ENCODE data around the gene LAMA2. TPM values are rescaled to one million over a fixed set of nuclear protein-coding genes. Genes with fewer than 3 reads are reported as not detected.

LAMA2 gene
- total and polyA plus RNA-seq, 2 experiments from 2014 or later, result 0.91 to 6.4 TPM

- no peaks in the 10 kb centered on the region for H3K9me2 ChIP-seq (ENCODE audit: insufficient read depth)
- H3K4me3 ChIP-seq, result no peak overlapping the region
- no peaks in the 10 kb centered on the region for H3K4me1 ChIP-seq (ENCODE audit: insufficient read depth)
- Mint-ChIP-seq H3K4me3 (no peak overlapping the region), H3K27ac (no peak overlapping the region), H3K27me3 (ENCODE audit: insufficient read depth, low read depth, poor library complexity) (no peaks in the 10 kb centered on the region), H3K36me3 (ENCODE audit: low read depth) (no peaks in the 10 kb centered on the region), H3K9me3 (no peaks in the 10 kb centered on the region), H3K4me1 (peaks cover 3% of the 10 kb centered on the region; the same call in 1 of the 3 replicates)
- TF ChIP-seq JUNB (IDR thresholded peaks at IDR 0.05; ENCODE audit: unreplicated experiment), result no peak
- TF ChIP-seq, protein P1, sequence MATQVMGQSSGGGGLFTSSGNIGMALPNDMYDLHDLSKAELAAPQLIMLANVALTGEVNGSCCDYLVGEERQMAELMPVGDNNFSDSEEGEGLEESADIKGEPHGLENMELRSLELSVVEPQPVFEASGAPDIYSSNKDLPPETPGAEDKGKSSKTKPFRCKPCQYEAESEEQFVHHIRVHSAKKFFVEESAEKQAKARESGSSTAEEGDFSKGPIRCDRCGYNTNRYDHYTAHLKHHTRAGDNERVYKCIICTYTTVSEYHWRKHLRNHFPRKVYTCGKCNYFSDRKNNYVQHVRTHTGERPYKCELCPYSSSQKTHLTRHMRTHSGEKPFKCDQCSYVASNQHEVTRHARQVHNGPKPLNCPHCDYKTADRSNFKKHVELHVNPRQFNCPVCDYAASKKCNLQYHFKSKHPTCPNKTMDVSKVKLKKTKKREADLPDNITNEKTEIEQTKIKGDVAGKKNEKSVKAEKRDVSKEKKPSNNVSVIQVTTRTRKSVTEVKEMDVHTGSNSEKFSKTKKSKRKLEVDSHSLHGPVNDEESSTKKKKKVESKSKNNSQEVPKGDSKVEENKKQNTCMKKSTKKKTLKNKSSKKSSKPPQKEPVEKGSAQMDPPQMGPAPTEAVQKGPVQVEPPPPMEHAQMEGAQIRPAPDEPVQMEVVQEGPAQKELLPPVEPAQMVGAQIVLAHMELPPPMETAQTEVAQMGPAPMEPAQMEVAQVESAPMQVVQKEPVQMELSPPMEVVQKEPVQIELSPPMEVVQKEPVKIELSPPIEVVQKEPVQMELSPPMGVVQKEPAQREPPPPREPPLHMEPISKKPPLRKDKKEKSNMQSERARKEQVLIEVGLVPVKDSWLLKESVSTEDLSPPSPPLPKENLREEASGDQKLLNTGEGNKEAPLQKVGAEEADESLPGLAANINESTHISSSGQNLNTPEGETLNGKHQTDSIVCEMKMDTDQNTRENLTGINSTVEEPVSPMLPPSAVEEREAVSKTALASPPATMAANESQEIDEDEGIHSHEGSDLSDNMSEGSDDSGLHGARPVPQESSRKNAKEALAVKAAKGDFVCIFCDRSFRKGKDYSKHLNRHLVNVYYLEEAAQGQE (IDR thresholded peaks at IDR 0.05; ENCODE audit: unreplicated experiment), result no peak
- ATAC-seq, result no peak
- H3K36me3 ChIP-seq (ENCODE audit: insufficient read depth), result no peaks in the 10 kb centered on the region
- no peak overlapping the region for H2AFZ ChIP-seq
- no peaks in the 10 kb centered on the region for H4K20me1 ChIP-seq (replicated peaks; ENCODE audit: insufficient read depth)
- H3K79me2 ChIP-seq (replicated peaks; ENCODE audit: insufficient read depth), result no peaks in the 10 kb centered on the region
- H3K27ac ChIP-seq (ENCODE audit: low read depth), result no peak overlapping the region
- no peaks in the 10 kb centered on the region for H3K27me3 ChIP-seq (ENCODE audit: insufficient read depth)
- no peak overlapping the region for H3K4me2 ChIP-seq
- H3F3A ChIP-seq (replicated peaks; ENCODE audit: low read depth), result no peaks in the 10 kb centered on the region
- DNase-seq (ENCODE audit: low spot score), result no peak
These were observed 325.6 kb downstream of the LAMA2 start for GRCh38 chr6:129208415-129209034.

DNA sequence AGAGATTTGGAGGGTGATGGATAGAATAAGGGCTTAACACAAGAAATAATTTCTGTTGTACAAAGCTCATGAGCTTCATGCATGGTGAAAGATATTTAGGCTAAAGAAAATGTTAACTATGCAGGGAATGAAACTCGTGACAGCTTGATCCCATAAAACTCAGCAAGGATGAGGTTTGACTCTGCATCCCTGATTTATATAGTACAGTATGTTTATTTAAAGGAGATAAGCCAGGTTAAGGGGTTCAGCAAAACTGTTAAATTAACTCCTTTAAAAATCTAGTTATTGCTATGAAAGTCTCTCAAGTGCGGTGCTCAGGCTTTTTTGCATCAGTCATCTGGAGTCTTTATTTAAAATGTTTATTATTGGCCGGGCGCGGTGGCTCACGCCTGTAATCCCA, 326.4 kb downstream of the LAMA2 start:
- Histone ChIP-seq H3F3A (replicated peaks; ENCODE audit: low read depth) (no peaks in the 10 kb centered on the region), H3K27ac (ENCODE audit: low read depth) (no peak overlapping the region), H3K4me1 (ENCODE audit: insufficient read depth) (no peaks in the 10 kb centered on the region), H3K4me3 (no peak overlapping the region), H3K27me3 (ENCODE audit: insufficient read depth) (no peaks in the 10 kb centered on the region), H3K9me2 (ENCODE audit: insufficient read depth) (no peaks in the 10 kb centered on the region), H2AFZ (no peak overlapping the region), H3K79me2 (replicated peaks; ENCODE audit: insufficient read depth) (no peaks in the 10 kb centered on the region), H3K4me2 (no peak overlapping the region), H4K20me1 (replicated peaks; ENCODE audit: insufficient read depth) (no peaks in the 10 kb centered on the region), H3K36me3 (ENCODE audit: insufficient read depth) (no peaks in the 10 kb centered on the region)
- Mint-ChIP-seq H3K27ac (no peak overlapping the region), H3K27me3 (ENCODE audit: insufficient read depth, low read depth, poor library complexity) (no peaks in the 10 kb centered on the region), H3K9me3 (no peaks in the 10 kb centered on the region), H3K4me1 (peaks cover 3% of the 10 kb centered on the region; the same call in 1 of the 3 replicates), H3K36me3 (ENCODE audit: low read depth) (no peaks in the 10 kb centered on the region), H3K4me3 (no peak overlapping the region)
- TF ChIP-seq EZH2 (IDR thresholded peaks at IDR 0.05; ENCODE audit: low read depth, unreplicated experiment), result no peak
- TF ChIP-seq NANOG (IDR thresholded peaks at IDR 0.05; ENCODE audit: borderline replicate concordance), result no peak
- ATAC-seq (no peak), DNase-seq (ENCODE audit: low spot score) (no peak)

DNA sequence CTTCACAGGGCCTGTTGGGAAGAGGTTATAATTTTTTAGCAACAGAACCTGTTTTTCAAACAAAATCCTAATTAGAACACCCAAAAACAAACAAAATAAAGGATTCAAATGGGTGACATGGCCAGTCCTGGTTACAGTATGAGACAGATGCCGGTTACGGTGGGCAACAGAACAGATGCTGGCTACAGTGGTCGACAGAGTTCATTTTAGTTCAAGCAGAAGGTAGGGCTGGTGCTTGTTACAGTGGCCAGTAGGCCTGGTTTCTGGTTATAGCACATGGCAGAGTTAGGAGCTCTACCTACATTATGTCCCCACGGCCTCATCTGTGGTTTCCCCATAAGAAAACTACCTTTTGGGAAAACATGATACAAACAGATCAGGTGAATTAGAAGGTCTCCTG, 327.7 kb downstream of the LAMA2 start:
- no peak overlapping the region for H3K4me3 Mint-ChIP-seq
- peaks cover 3% of the 10 kb centered on the region; the same call in 1 of the 3 replicates for H3K4me1 Mint-ChIP-seq
- Histone ChIP-seq H3K9me2 (ENCODE audit: insufficient read depth) (no peaks in the 10 kb centered on the region), H3K27ac (ENCODE audit: low read depth) (no peak overlapping the region), H2AFZ (no peak overlapping the region), H3K79me2 (replicated peaks; ENCODE audit: insufficient read depth) (no peaks in the 10 kb centered on the region), H3F3A (replicated peaks; ENCODE audit: low read depth) (no peaks in the 10 kb centered on the region), H3K4me3 (no peak overlapping the region), H3K36me3 (ENCODE audit: insufficient read depth) (no peaks in the 10 kb centered on the region), H4K20me1 (replicated peaks; ENCODE audit: insufficient read depth) (no peaks in the 10 kb centered on the region), H3K27me3 (ENCODE audit: insufficient read depth) (no peaks in the 10 kb centered on the region), H3K4me2 (no peak overlapping the region), H3K4me1 (ENCODE audit: insufficient read depth) (no peaks in the 10 kb centered on the region)
- DNase-seq (ENCODE audit: low spot score) (no peak), ATAC-seq (no peak)
- no peaks in the 10 kb centered on the region for H3K9me3 Mint-ChIP-seq
- H3K27ac Mint-ChIP-seq, result no peak overlapping the region; the same call in 1 of the 2 replicates
- H3K27me3 Mint-ChIP-seq (ENCODE audit: insufficient read depth, low read depth, poor library complexity), result no peaks in the 10 kb centered on the region
- TF ChIP-seq, protein P2, sequence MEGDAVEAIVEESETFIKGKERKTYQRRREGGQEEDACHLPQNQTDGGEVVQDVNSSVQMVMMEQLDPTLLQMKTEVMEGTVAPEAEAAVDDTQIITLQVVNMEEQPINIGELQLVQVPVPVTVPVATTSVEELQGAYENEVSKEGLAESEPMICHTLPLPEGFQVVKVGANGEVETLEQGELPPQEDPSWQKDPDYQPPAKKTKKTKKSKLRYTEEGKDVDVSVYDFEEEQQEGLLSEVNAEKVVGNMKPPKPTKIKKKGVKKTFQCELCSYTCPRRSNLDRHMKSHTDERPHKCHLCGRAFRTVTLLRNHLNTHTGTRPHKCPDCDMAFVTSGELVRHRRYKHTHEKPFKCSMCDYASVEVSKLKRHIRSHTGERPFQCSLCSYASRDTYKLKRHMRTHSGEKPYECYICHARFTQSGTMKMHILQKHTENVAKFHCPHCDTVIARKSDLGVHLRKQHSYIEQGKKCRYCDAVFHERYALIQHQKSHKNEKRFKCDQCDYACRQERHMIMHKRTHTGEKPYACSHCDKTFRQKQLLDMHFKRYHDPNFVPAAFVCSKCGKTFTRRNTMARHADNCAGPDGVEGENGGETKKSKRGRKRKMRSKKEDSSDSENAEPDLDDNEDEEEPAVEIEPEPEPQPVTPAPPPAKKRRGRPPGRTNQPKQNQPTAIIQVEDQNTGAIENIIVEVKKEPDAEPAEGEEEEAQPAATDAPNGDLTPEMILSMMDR (conservative IDR thresholded peaks at IDR 0.05; ENCODE audit: low read depth in 2 of 2), result no peak
- H3K36me3 Mint-ChIP-seq (ENCODE audit: low read depth), result no peaks in the 10 kb centered on the region
